SU-DHL-6 (cell line): Measurements from ENCODE around the gene PRR14L.

Source experiments
- CTCF ChIP-seq: fragments of 200-600 bp; sonication (generic); IDR thresholded peaks from one replicate; pipeline ENCODE4 v1.5.1; 2017; ENCODE audit warnings: antibody characterized with exemption, mild to moderate bottlenecking, low read length, moderate library complexity; ENCODE audit not compliant: insufficient read depth, poor library complexity, severe bottlenecking
- EZH2phosphoT487 ChIP-seq: fragments of 200-600 bp; sonication (generic), shearing (Covaris generic); conservative IDR thresholded peaks from 2 replicates; pipeline ENCODE4 v1.6.1; 2018; ENCODE audit warnings: mild to moderate bottlenecking, antibody characterized with exemption, low read length, moderate library complexity, mixed read lengths

DNA sequence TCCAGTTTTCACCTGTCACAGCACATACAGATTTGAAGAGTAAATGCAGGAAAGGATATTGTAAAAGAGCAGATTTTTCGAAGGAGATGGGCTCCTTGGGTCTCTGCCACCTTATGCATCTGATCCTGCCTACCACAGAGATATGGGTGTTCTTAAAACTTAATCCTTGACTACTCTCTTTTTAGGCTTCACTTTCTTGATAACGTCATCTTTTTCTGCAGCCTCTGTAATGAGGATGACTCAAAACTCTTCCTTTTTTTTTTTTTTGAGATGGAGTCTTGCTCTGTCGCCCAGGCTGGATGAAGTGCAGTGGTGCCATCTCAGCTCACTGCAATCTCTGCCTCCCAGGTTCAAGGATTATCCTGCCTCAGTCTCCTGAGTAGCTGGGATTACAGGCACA, 7.8 kb downstream of the PRR14L start:
- no peak for TF ChIP-seq CTCF
- no peak for TF ChIP-seq EZH2phosphoT487
